ENCODE measurements around the gene TEX36.

Gene TEX36

GRCh38 chr10:125691160-125691981 is 8.4 kb upstream of the TEX36 start:
- CTCF ChIA-PET, result no interaction called here
- H3K4me1 ChIP-seq (ENCODE audit: control extremely low read depth in 1 of 4, control insufficient read depth in 4 of 4, insufficient read depth in 4 of 4, low read length in 3 of 4), result peaks cover 0 to 8% (median 0%) of the 10 kb centered on the region in 4 experiments
- DNase-seq, result no peak
- 95% methylated on average over 18 of the region's 19 CpGs for WGBS (ENCODE audit: insufficient coverage)
- no peaks in the 10 kb centered on the region for H3K9me3 ChIP-seq (ENCODE audit: control extremely low read depth in 1 of 5, control insufficient read depth in 4 of 5, insufficient read depth in 2 of 5, low read depth in 1 of 5, low read length in 4 of 5)
- H3K36me3 ChIP-seq (ENCODE audit: control insufficient read depth in 4 of 4, insufficient read depth in 4 of 4, low read length in 3 of 4), result no peaks in the 10 kb centered on the region
- POLR2A ChIA-PET, result no interaction called here
- H3K27me3 ChIP-seq (replicated peaks in 2 of 5; ENCODE audit: control insufficient read depth in 4 of 5, insufficient read depth in 5 of 5, low read length in 4 of 5), result peaks cover 0 to 14% (median 2%) of the 10 kb centered on the region in 5 experiments
- H3K4me3 ChIP-seq (ENCODE audit: control insufficient read depth in 1 of 7, extremely low read depth in 1 of 7, insufficient read depth in 4 of 7, low read depth in 2 of 7, low read length in 6 of 7), result no peak overlapping the region
- H3K27ac ChIP-seq (ENCODE audit: insufficient read depth in 1 of 2, low read depth in 1 of 2, low read length in 2 of 2, poor library complexity in 1 of 2, severe bottlenecking in 2 of 2), result no peak overlapping the region

DNA sequence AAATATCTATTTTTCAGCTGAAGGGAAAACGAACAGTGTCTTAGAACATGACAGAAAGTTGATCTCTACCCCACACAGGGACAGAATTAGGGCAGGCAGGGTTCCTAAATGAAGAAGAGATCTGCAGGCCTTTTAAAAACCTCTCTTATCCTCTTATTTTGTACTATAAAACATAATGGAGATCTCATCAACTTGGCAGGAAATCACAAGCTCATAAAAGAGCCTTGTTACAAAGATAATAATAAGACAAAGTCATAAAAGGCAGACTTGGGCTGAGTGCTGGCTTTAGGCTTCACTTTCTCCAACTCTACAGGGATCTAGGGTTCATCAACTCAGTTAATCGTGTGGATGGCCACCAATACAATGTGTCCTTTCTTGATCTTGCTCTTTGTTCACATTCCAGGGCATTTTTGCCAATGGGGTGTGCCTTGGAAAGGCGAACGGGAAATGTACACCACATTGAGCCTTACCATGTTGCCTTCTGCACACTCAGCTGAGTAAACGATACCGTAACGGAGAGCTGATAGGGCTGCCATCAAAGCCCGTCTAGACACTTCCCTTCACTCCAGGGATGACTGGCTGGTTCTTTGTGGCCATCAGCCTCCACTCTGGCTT is 7.1 kb upstream of the TEX36 start:
- ChIA-PET POLR2A (no interaction called here), CTCF (interaction anchor here (1.1 kb wide), 1 partner anchor 17 kb away, joined by 3 read pairs; no protein-coding TSS in a partner anchor)
- Histone ChIP-seq H3K4me1 (ENCODE audit: control extremely low read depth in 1 of 4, control insufficient read depth in 4 of 4, insufficient read depth in 4 of 4, low read length in 3 of 4) (peaks cover 0 to 6% (median 0%) of the 10 kb centered on the region in 4 experiments), H3K4me3 (ENCODE audit: control insufficient read depth in 1 of 7, extremely low read depth in 1 of 7, insufficient read depth in 4 of 7, low read depth in 2 of 7, low read length in 6 of 7) (no peak overlapping the region), H3K36me3 (ENCODE audit: control insufficient read depth in 4 of 4, insufficient read depth in 4 of 4, low read length in 3 of 4) (no peaks in the 10 kb centered on the region), H3K9me3 (ENCODE audit: control extremely low read depth in 1 of 5, control insufficient read depth in 4 of 5, insufficient read depth in 2 of 5, low read depth in 1 of 5, low read length in 4 of 5) (no peaks in the 10 kb centered on the region), H3K27me3 (replicated peaks in 2 of 5; ENCODE audit: control insufficient read depth in 4 of 5, insufficient read depth in 5 of 5, low read length in 4 of 5) (peaks cover 0 to 14% (median 2%) of the 10 kb centered on the region in 5 experiments), H3K27ac (ENCODE audit: insufficient read depth in 1 of 2, low read depth in 1 of 2, low read length in 2 of 2, poor library complexity in 1 of 2, severe bottlenecking in 2 of 2) (no peak overlapping the region)
- 94% methylated on average over 7 of the region's 8 CpGs for WGBS (ENCODE audit: insufficient coverage)
- no peak for DNase-seq

DNA sequence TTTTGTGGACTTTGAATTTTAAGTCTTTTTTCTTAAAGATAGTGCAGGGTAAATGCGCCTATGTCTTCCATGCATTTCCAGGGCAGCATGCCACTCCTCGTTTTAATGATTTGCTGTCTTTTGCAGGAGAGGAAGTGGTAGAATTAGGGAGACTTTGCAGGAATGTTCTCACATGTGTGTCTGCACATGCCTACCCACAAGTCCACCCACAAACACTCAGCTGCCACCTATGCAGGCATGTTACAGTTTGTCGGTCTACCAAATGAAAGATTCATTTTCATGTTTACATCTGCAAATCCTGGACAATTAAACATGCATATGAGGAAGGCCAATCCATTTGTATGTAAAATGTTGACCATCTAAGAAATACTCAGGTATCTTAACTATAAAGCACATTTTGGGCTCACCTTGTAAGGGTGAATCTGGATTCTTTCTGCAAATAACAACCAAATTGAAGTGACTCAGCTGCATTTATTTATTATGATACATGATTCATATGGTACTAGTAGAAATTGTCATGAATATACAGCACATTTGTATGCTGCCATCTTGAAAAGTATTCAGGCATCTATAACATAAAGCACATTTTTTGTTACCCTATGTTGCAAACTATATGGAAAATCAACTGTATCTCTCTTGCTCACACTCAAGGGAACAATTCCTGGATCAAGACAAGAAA is 4.7 kb upstream of the TEX36 start:
- Histone ChIP-seq H3K4me3 (ENCODE audit: control insufficient read depth in 1 of 7, extremely low read depth in 1 of 7, insufficient read depth in 4 of 7, low read depth in 2 of 7, low read length in 6 of 7) (no peak overlapping the region), H3K4me1 (ENCODE audit: control extremely low read depth in 1 of 4, control insufficient read depth in 4 of 4, insufficient read depth in 4 of 4, low read length in 3 of 4) (no peaks in the 10 kb centered on the region), H3K9me3 (ENCODE audit: control extremely low read depth in 1 of 5, control insufficient read depth in 4 of 5, insufficient read depth in 2 of 5, low read depth in 1 of 5, low read length in 4 of 5) (no peaks in the 10 kb centered on the region), H3K36me3 (ENCODE audit: control insufficient read depth in 4 of 4, insufficient read depth in 4 of 4, low read length in 3 of 4) (no peaks in the 10 kb centered on the region), H3K27me3 (replicated peaks in 2 of 5; ENCODE audit: control insufficient read depth in 4 of 5, insufficient read depth in 5 of 5, low read length in 4 of 5) (peaks cover 0 to 14% (median 2%) of the 10 kb centered on the region in 5 experiments), H3K27ac (ENCODE audit: insufficient read depth in 1 of 2, low read depth in 1 of 2, low read length in 2 of 2, poor library complexity in 1 of 2, severe bottlenecking in 2 of 2) (no peak overlapping the region)
- DNase-seq, result no peak
- CTCF ChIA-PET, result no interaction called here
- POLR2A ChIA-PET, result no interaction called here
- no CpG with 5 or more reads among the region's 3 CpGs for WGBS (ENCODE audit: insufficient coverage)

DNA sequence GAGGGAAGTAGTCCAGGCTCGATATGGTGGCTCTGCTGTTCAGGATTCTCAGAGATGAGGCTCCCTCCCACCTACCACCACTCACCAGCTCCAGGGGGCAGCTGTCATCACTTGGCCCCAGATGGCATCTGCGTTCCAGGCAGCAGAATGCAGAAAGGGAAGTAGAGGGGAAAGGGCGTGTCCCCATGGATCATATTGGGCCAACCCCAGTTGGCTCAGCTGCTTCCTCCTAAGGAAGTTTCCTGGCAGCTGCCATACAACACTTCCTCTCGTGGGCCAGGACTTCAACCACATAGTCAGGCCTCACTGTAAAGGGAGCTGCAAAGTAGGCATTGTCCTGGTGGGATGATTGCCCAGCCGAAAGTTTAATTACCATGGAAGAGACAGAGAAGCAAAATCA is 1.6 kb upstream of the TEX36 start:
- Histone ChIP-seq H3K4me1 (ENCODE audit: control extremely low read depth in 1 of 4, control insufficient read depth in 4 of 4, insufficient read depth in 4 of 4, low read length in 3 of 4) (no peaks in the 10 kb centered on the region), H3K9me3 (ENCODE audit: control extremely low read depth in 1 of 5, control insufficient read depth in 4 of 5, insufficient read depth in 2 of 5, low read depth in 1 of 5, low read length in 4 of 5) (no peaks in the 10 kb centered on the region), H3K27me3 (replicated peaks in 2 of 5; ENCODE audit: control insufficient read depth in 4 of 5, insufficient read depth in 5 of 5, low read length in 4 of 5) (peaks cover 0 to 11% (median 2%) of the 10 kb centered on the region in 5 experiments), H3K4me3 (ENCODE audit: control insufficient read depth in 1 of 7, extremely low read depth in 1 of 7, insufficient read depth in 4 of 7, low read depth in 2 of 7, low read length in 6 of 7) (no peak overlapping the region), H3K27ac (ENCODE audit: insufficient read depth in 1 of 2, low read depth in 1 of 2, low read length in 2 of 2, poor library complexity in 1 of 2, severe bottlenecking in 2 of 2) (no peak overlapping the region), H3K36me3 (ENCODE audit: control insufficient read depth in 4 of 4, insufficient read depth in 4 of 4, low read length in 3 of 4) (no peaks in the 10 kb centered on the region)
- CTCF ChIA-PET, result no interaction called here
- POLR2A ChIA-PET, result no interaction called here
- DNase-seq, result peak in 2 of 3 donors; percentile 25 to 32
- 48% methylated on average over 3 of the region's 5 CpGs for WGBS (ENCODE audit: insufficient coverage)

- DNase-seq, result no peak
- POLR2A ChIA-PET, result interaction anchor here (0.7 kb wide), 1 partner anchor 9 kb away, joined by 3 read pairs; no protein-coding TSS in a partner anchor
- no peaks in the 10 kb centered on the region for H3K4me1 ChIP-seq (ENCODE audit: control extremely low read depth in 1 of 4, control insufficient read depth in 4 of 4, insufficient read depth in 4 of 4, low read length in 3 of 4)
- WGBS (ENCODE audit: insufficient coverage), result 100% methylated on average over 4 of the region's 7 CpGs
- H3K27me3 ChIP-seq (replicated peaks in 2 of 5; ENCODE audit: control insufficient read depth in 4 of 5, insufficient read depth in 5 of 5, low read length in 4 of 5), result peaks cover 0 to 10% (median 2%) of the 10 kb centered on the region in 5 experiments
- CTCF ChIA-PET, result no interaction called here
- no peaks in the 10 kb centered on the region for H3K36me3 ChIP-seq (ENCODE audit: control insufficient read depth in 4 of 4, insufficient read depth in 4 of 4, low read length in 3 of 4)
- no peak overlapping the region for H3K4me3 ChIP-seq (ENCODE audit: control insufficient read depth in 1 of 7, extremely low read depth in 1 of 7, insufficient read depth in 4 of 7, low read depth in 2 of 7, low read length in 6 of 7)
- no peak overlapping the region for H3K27ac ChIP-seq (ENCODE audit: insufficient read depth in 1 of 2, low read depth in 1 of 2, low read length in 2 of 2, poor library complexity in 1 of 2, severe bottlenecking in 2 of 2)
- no peaks in the 10 kb centered on the region for H3K9me3 ChIP-seq (ENCODE audit: control extremely low read depth in 1 of 5, control insufficient read depth in 4 of 5, insufficient read depth in 2 of 5, low read depth in 1 of 5, low read length in 4 of 5)
These were observed 858 bp upstream of the TEX36 start for GRCh38 chr10:125683821-125684220.

GRCh38 chr10:125679436-125679835 is 3.5 kb downstream of the TEX36 start:
- no peak overlapping the region for H3K27ac ChIP-seq (ENCODE audit: insufficient read depth in 1 of 2, low read depth in 1 of 2, low read length in 2 of 2, poor library complexity in 1 of 2, severe bottlenecking in 2 of 2)
- no peaks in the 10 kb centered on the region for H3K36me3 ChIP-seq (ENCODE audit: control insufficient read depth in 4 of 4, insufficient read depth in 4 of 4, low read length in 3 of 4)
- 87% methylated on average over 10 of the region's 11 CpGs for WGBS (ENCODE audit: insufficient coverage)
- ChIA-PET POLR2A (no interaction called here), CTCF (no interaction called here)
- peaks cover 0 to 7% (median 0%) of the 10 kb centered on the region in 5 experiments for H3K27me3 ChIP-seq (replicated peaks in 2 of 5; ENCODE audit: control insufficient read depth in 4 of 5, insufficient read depth in 5 of 5, low read length in 4 of 5)
- H3K4me1 ChIP-seq (ENCODE audit: control extremely low read depth in 1 of 4, control insufficient read depth in 4 of 4, insufficient read depth in 4 of 4, low read length in 3 of 4), result no peaks in the 10 kb centered on the region
- H3K4me3 ChIP-seq (ENCODE audit: control insufficient read depth in 1 of 7, extremely low read depth in 1 of 7, insufficient read depth in 4 of 7, low read depth in 2 of 7, low read length in 6 of 7), result no peak overlapping the region
- H3K9me3 ChIP-seq (ENCODE audit: control extremely low read depth in 1 of 5, control insufficient read depth in 4 of 5, insufficient read depth in 2 of 5, low read depth in 1 of 5, low read length in 4 of 5), result peaks cover 0 to 21% (median 4%) of the 10 kb centered on the region in 5 experiments
- DNase-seq, result no peak

DNA sequence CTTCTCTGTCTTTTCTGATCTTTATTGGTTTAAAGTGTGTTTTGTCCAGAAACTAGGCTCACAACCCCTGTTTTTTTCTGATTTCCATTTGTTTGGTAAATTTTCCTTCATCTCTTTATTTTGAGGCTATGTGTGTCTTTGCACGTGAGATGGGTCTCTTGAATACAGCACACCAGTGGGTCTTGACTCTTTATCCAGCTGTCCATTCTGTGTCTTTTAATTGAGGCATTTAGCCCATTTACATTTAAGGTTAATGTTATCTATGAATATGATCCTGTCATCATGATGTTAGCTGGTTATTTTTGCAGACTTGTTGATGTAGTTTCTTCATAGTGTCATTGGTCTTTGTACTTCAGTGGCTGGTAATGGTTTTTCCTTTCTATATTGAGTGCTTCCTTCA is 10.1 kb downstream of the TEX36 start:
- Histone ChIP-seq H3K9me3 (ENCODE audit: control extremely low read depth in 1 of 5, control insufficient read depth in 4 of 5, insufficient read depth in 2 of 5, low read depth in 1 of 5, low read length in 4 of 5) (peaks cover 0 to 25% (median 4%) of the 10 kb centered on the region in 5 experiments), H3K27me3 (replicated peaks in 2 of 5; ENCODE audit: control insufficient read depth in 4 of 5, insufficient read depth in 5 of 5, low read length in 4 of 5) (no peaks in the 10 kb centered on the region), H3K36me3 (ENCODE audit: control insufficient read depth in 4 of 4, insufficient read depth in 4 of 4, low read length in 3 of 4) (no peaks in the 10 kb centered on the region), H3K27ac (ENCODE audit: insufficient read depth in 1 of 2, low read depth in 1 of 2, low read length in 2 of 2, poor library complexity in 1 of 2, severe bottlenecking in 2 of 2) (no peak overlapping the region), H3K4me3 (ENCODE audit: control insufficient read depth in 1 of 7, extremely low read depth in 1 of 7, insufficient read depth in 4 of 7, low read depth in 2 of 7, low read length in 6 of 7) (no peak overlapping the region), H3K4me1 (ENCODE audit: control extremely low read depth in 1 of 4, control insufficient read depth in 4 of 4, insufficient read depth in 4 of 4, low read length in 3 of 4) (no peaks in the 10 kb centered on the region)
- no CpG with 5 or more reads among the region's 1 CpG for WGBS (ENCODE audit: insufficient coverage)
- ChIA-PET CTCF (interaction anchor here (0.7 kb wide), 1 partner anchor 17 kb away, joined by 3 read pairs; no protein-coding TSS in a partner anchor), POLR2A (no interaction called here)
- DNase-seq, result no peak

All from common myeloid progenitor, CD34-positive (primary cell).